ENCODE results near the gene LMNA.
A peak's percentile ranks its signal among the peaks of the same experiment; 100 is the strongest.

The LMNA gene

DNA sequence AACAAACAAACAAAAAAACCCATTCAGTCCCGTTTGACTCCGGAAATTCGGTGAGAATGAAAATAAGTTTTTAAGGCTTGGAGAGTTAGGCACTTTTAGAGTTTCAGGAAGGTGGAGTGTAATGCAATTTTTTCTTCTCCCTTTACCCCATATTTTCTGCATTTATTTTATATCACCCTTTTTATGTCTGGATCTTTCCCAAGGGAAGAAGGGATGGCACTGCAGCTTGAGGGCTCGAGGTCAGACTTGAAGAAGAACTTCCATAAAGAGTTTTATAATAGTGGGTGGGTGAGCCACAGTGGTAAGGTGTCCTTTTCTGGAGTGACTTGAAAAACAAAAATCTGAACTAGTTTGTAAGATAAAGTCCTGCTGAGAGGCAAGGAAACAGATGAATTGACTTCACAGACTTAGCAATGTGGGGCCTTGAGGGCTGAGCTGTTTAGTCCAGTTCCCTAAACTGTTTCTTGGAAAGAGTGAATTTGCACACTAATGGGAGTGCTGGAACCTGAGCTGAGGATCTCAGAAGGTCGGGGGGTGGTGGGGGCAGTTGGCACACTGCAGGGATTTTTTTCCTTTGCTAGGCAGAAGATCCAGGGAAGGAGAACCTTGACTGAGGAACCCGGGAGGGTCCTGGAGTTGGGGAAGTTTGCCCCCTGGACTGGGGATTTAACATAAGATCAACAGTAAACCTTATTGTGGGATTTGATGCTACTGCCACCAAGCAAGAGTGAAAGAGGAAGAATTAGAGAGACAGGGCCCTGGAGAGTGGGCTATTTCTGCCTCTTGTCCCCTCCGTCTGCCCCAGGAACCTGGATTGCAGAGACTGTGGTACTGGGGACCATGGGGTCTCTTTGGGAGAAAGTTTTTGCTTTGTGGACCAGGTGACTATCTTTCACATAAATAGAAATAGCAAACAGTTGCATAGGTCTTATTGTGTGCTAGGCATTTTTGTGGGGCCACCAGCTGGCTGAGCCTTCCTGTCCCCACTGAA lies 30.4 kb upstream of the LMNA start:
- H3K27me3 ChIP-seq (replicated peaks; ENCODE audit: control insufficient read depth, insufficient read depth, low read length), result no peaks in the 10 kb centered on the region
- H3K9ac ChIP-seq (ENCODE audit: low read length), result no peak overlapping the region
- no peaks in the 10 kb centered on the region for H3K9me3 ChIP-seq (ENCODE audit: control insufficient read depth, low read length)
- no peaks in the 10 kb centered on the region for H3K36me3 ChIP-seq (ENCODE audit: control insufficient read depth, insufficient read depth, low read length, severe bottlenecking)
- no peak overlapping the region for H3K4me3 ChIP-seq (ENCODE audit: low read length)
- H3K4me1 ChIP-seq (ENCODE audit: control insufficient read depth, insufficient read depth, low read length), result peaks cover 11% of the 10 kb centered on the region
- DNase-seq (ENCODE audit: low read depth), result no peak

DNA sequence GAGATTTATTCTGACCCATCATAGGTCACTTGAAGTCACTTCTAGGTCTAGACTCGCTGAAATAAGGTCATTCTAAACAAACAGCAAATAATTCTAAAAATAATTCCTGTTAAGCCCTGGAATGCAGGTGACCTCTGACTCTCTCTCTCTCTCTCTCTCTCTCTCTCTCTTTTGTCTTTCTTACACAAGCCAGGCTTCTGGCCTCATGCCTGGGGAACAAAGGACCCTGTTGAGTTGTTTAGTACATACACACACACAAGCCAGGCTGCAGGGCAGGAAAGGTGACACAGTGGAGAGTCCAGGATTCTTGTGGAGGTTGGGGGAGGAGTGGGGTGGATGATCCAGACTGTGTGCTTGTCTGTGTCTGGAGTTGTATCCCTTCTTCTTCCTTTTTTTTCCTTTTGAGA lies 28.3 kb upstream of the LMNA start:
- H3K27me3 ChIP-seq (replicated peaks; ENCODE audit: control insufficient read depth, insufficient read depth, low read length), result no peaks in the 10 kb centered on the region
- H3K9ac ChIP-seq (ENCODE audit: low read length), result no peak overlapping the region
- H3K4me3 ChIP-seq (ENCODE audit: low read length), result no peak overlapping the region
- DNase-seq (ENCODE audit: low read depth), result no peak
- H3K9me3 ChIP-seq (ENCODE audit: control insufficient read depth, low read length), result no peaks in the 10 kb centered on the region
- no peaks in the 10 kb centered on the region for H3K36me3 ChIP-seq (ENCODE audit: control insufficient read depth, insufficient read depth, low read length, severe bottlenecking)
- H3K4me1 ChIP-seq (ENCODE audit: control insufficient read depth, insufficient read depth, low read length), result peaks cover 11% of the 10 kb centered on the region

DNA sequence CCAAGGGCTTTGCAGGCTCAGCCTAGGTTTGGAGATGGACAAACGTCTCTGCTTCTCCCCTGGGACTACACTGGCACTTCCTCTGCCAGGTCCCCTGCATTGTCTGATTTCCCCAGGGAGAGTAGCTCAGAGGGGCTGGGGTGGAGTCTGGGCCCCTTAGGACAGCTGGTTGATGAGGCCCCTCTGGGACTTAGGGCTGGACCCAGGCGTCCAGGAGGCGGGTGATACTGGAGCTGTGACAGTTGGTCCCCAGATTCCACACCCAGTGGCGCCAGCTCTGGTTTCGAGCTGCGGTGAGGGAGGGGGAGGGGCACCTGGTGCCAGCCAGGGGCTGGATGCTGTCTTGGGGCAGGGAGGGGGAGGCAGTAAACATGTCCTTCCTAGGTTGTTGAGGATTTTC lies 24.8 kb upstream of the LMNA start:
- no peak overlapping the region for H3K9ac ChIP-seq (ENCODE audit: low read length)
- H3K27me3 ChIP-seq (replicated peaks; ENCODE audit: control insufficient read depth, insufficient read depth, low read length), result no peaks in the 10 kb centered on the region
- no peak overlapping the region for H3K4me3 ChIP-seq (ENCODE audit: low read length)
- peaks cover 7% of the 10 kb centered on the region for H3K4me1 ChIP-seq (ENCODE audit: control insufficient read depth, insufficient read depth, low read length)
- no peak for DNase-seq (ENCODE audit: low read depth)
- H3K9me3 ChIP-seq (ENCODE audit: control insufficient read depth, low read length), result no peaks in the 10 kb centered on the region
- H3K36me3 ChIP-seq (ENCODE audit: control insufficient read depth, insufficient read depth, low read length, severe bottlenecking), result no peaks in the 10 kb centered on the region

DNA sequence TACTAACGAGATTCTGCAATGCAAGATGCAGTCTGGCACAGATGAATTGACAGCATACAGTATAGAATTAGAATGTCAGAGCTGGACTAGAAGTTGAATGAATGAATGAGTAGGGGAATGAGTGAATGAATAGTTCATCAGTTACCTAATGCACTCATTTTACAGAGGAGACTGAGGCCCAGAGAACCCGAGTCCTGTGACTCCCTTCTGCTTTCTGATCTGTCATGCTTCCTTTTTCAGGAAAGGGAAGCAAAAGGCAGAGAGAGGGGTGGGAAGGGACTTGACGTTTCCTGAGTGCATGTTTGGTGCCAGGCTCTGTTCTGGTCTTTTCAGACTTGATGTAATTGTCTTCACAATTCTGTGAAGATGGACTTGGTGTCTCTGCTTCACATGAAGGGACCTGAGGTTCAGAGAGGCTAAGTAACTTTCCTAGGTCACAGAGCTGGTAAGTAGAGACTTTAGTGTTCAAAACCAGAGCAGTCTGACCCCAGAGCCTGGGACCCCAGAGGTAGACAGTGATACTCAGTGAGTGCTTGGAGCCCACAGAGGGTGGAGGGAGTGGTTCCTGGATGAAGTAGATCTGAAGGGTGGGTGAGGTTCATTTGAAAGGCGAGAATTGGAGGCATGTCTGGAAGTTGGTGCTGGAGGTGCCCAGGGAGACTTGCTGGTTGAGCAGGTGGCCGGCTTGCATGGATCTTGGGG lies 24.2 kb upstream of the LMNA start:
- Histone ChIP-seq H3K9me3 (ENCODE audit: control insufficient read depth, low read length) (no peaks in the 10 kb centered on the region), H3K9ac (ENCODE audit: low read length) (no peak overlapping the region), H3K27me3 (replicated peaks; ENCODE audit: control insufficient read depth, insufficient read depth, low read length) (no peaks in the 10 kb centered on the region), H3K36me3 (ENCODE audit: control insufficient read depth, insufficient read depth, low read length, severe bottlenecking) (no peaks in the 10 kb centered on the region), H3K4me3 (ENCODE audit: low read length) (no peak overlapping the region), H3K4me1 (ENCODE audit: control insufficient read depth, insufficient read depth, low read length) (peaks cover 7% of the 10 kb centered on the region)
- no peak for DNase-seq (ENCODE audit: low read depth)

DNA sequence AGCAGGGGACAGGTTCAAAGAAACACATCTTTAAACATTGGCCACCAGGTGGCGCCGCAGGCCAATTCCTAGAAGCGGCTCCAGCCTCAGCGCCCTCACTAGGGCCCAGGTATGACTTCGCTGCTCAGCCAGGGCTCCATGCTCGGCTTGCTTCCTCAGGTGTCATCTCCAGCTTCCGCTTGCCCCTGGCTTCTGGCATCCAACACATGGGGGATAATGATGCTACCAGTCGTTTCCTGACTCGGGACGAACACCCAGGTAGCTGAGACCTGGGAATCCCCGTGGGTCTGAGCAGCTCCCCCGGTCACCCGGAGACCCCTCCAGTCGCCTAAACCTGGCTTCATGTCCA lies 23.7 kb upstream of the LMNA start:
- peak; percentile 92 for DNase-seq (ENCODE audit: low read depth)
- H3K36me3 ChIP-seq (ENCODE audit: control insufficient read depth, insufficient read depth, low read length, severe bottlenecking), result no peaks in the 10 kb centered on the region
- H3K9me3 ChIP-seq (ENCODE audit: control insufficient read depth, low read length), result no peaks in the 10 kb centered on the region
- peaks cover 7% of the 10 kb centered on the region for H3K4me1 ChIP-seq (ENCODE audit: control insufficient read depth, insufficient read depth, low read length)
- no peak overlapping the region for H3K9ac ChIP-seq (ENCODE audit: low read length)
- H3K27me3 ChIP-seq (replicated peaks; ENCODE audit: control insufficient read depth, insufficient read depth, low read length), result no peaks in the 10 kb centered on the region
- no peak overlapping the region for H3K4me3 ChIP-seq (ENCODE audit: low read length)

DNA sequence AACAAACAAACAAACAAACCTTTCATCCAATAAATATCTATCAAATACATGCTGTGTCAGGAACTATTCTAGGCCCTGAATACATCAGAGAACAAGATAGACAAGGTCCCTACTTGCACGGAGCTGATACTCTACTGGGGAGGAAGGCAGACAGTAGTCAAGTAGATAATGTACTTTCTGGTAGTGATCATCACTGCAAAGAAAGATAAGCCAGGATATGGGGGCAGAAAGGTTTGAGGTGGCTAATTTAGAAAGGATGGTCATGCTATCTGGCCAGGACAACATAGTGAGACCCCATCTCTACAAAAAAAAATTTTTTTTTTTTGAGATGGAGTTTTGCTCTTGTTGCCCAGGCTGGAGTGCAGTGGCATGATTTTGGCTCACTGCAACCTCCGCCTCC lies 22.9 kb upstream of the LMNA start:
- Histone ChIP-seq H3K9me3 (ENCODE audit: control insufficient read depth, low read length) (no peaks in the 10 kb centered on the region), H3K9ac (ENCODE audit: low read length) (no peak overlapping the region), H3K4me3 (ENCODE audit: low read length) (no peak overlapping the region), H3K4me1 (ENCODE audit: control insufficient read depth, insufficient read depth, low read length) (peaks cover 7% of the 10 kb centered on the region), H3K36me3 (ENCODE audit: control insufficient read depth, insufficient read depth, low read length, severe bottlenecking) (no peaks in the 10 kb centered on the region), H3K27me3 (replicated peaks; ENCODE audit: control insufficient read depth, insufficient read depth, low read length) (no peaks in the 10 kb centered on the region)
- DNase-seq (ENCODE audit: low read depth), result no peak

DNA sequence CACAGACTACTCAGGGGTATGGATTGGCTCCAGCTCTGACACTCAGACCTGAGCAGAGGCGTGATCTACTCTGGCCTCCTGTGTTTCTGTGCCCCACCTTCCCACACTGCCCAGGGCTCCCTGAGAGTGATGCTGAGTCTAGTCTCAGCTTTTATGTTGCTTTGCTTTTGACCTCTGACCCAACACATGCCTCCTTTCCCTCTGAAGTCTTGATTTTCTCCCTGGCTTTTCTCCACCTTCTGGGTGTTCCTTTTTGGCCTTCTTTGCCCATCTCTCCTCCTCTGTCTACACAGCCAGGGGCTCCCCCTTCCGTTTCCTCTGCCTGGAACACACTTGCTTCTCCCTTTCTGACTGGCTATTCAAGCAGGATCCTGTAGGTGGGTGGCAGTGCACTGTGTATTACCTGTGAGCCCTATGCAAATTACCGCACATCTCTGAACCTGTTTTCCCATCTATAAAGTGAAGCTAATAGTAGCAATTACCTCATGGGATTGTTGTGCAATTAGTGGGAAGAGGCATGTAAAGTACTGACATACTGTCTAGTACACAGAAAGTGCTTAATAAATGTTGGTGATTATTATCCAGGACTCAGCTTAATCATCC lies 18.5 kb upstream of the LMNA start:
- peaks cover 23% of the 10 kb centered on the region for H3K4me1 ChIP-seq (ENCODE audit: control insufficient read depth, insufficient read depth, low read length)
- H3K9me3 ChIP-seq (ENCODE audit: control insufficient read depth, low read length), result no peaks in the 10 kb centered on the region
- H3K27me3 ChIP-seq (replicated peaks; ENCODE audit: control insufficient read depth, insufficient read depth, low read length), result no peaks in the 10 kb centered on the region
- H3K4me3 ChIP-seq (ENCODE audit: low read length), result no peak overlapping the region
- no peak for DNase-seq (ENCODE audit: low read depth)
- H3K9ac ChIP-seq (ENCODE audit: low read length), result peak overlapping the region; percentile 82
- H3K36me3 ChIP-seq (ENCODE audit: control insufficient read depth, insufficient read depth, low read length, severe bottlenecking), result no peaks in the 10 kb centered on the region

DNA sequence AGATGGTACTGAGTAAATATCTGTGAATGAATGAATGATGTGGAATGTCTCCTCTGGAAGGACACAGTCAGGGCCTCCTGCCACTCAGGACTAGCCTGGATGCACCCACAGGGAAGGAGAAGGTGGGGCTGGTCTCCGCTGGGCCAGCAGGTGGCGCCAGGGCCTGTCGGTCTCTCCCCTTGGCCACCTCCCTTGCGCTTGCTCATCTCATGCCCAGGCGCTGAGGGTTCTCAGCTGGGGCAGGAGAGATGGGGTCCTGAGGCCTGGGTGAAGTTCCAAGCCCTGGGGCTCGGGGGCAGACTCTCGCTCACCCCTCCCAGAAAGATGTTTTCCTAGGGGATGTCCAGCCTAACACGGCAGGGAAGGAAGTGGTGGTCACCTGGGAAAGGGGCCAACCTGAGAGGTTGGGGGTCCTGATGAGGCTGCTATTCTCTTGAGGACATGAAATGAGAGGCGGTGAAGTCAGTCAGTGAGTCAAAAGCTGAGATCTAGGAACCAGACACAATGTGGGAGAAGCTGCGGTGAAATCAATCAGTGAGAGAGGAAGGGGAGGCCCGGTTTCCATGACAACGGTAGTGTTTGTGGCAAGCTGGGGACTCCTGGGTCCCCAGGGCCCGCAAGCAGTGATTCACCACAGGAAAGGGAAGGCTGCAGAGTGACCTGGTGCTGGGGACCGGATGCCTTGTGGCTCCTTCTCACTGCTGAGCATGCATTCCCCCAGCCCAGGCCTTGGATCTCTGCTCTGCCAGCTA lies 17.7 kb upstream of the LMNA start:
- no peaks in the 10 kb centered on the region for H3K36me3 ChIP-seq (ENCODE audit: control insufficient read depth, insufficient read depth, low read length, severe bottlenecking)
- no peaks in the 10 kb centered on the region for H3K9me3 ChIP-seq (ENCODE audit: control insufficient read depth, low read length)
- peaks cover 24% of the 10 kb centered on the region for H3K4me1 ChIP-seq (ENCODE audit: control insufficient read depth, insufficient read depth, low read length)
- H3K27me3 ChIP-seq (replicated peaks; ENCODE audit: control insufficient read depth, insufficient read depth, low read length), result no peaks in the 10 kb centered on the region
- H3K9ac ChIP-seq (ENCODE audit: low read length), result peak overlapping the region; percentile 82
- peak; percentile 97 for DNase-seq (ENCODE audit: low read depth)
- H3K4me3 ChIP-seq (ENCODE audit: low read length), result peak overlapping the region; percentile 5

DNA sequence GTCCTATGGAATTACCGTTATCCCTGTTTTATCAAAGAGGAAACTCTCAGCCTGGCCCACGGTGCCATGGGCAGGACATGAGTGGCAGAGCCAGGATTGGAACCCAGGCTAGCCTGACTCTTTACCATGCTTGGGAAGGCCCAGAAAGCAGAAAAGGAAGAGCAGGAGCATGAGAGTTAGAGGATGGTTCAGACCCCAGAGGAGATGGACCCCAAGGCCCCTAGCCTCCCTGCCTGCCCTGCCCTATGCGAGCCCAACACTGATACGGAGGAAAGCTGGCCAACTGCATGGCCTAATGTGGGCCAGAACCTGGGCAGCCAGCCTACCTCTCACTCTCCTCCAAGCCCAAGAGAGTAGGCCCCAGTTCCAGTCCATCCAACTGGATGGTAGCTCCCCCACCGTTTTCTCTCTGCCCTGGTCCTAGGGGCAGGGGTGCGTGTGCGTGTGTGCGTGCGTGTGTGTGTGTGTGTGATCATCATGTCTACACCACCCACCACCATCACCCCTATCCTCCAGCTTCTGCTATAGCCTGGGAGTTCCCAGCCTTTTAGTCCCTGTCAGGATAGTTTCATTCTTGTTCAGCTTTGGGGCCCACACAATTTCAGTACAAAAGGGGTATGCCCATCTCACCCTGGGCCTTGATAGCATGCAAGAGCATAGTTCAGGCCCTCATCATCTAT lies 16.9 kb upstream of the LMNA start:
- H3K27me3 ChIP-seq (replicated peaks; ENCODE audit: control insufficient read depth, insufficient read depth, low read length), result no peaks in the 10 kb centered on the region
- no peaks in the 10 kb centered on the region for H3K36me3 ChIP-seq (ENCODE audit: control insufficient read depth, insufficient read depth, low read length, severe bottlenecking)
- H3K4me1 ChIP-seq (ENCODE audit: control insufficient read depth, insufficient read depth, low read length), result peaks cover 32% of the 10 kb centered on the region
- no peak overlapping the region for H3K4me3 ChIP-seq (ENCODE audit: low read length)
- no peak for DNase-seq (ENCODE audit: low read depth)
- H3K9ac ChIP-seq (ENCODE audit: low read length), result peak overlapping the region; percentile 82
- H3K9me3 ChIP-seq (ENCODE audit: control insufficient read depth, low read length), result no peaks in the 10 kb centered on the region

DNA sequence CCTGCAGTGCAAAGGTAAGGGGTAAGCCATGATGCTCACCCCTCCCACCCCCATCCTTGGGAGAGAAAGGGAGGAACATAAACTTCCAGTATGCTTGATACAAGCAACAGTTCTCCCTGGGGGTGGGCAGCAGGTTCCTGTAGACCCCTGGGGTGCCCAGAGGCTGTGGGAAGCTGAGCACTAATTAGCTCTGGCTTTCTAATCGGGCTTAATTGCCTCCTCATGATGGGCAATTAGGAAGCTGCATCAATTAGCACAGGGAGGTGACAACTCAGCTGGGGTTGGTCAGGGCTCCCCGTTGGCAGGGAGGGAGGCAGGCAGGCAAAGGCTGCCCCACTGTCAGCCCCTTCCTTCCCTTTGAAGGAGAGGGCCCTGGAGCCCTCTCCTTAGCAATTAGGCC lies 15.7 kb upstream of the LMNA start:
- no peaks in the 10 kb centered on the region for H3K36me3 ChIP-seq (ENCODE audit: control insufficient read depth, insufficient read depth, low read length, severe bottlenecking)
- no peak overlapping the region for H3K4me3 ChIP-seq (ENCODE audit: low read length)
- no peak overlapping the region for H3K9ac ChIP-seq (ENCODE audit: low read length)
- DNase-seq (ENCODE audit: low read depth), result no peak
- H3K9me3 ChIP-seq (ENCODE audit: control insufficient read depth, low read length), result no peaks in the 10 kb centered on the region
- no peaks in the 10 kb centered on the region for H3K27me3 ChIP-seq (replicated peaks; ENCODE audit: control insufficient read depth, insufficient read depth, low read length)
- peaks cover 43% of the 10 kb centered on the region for H3K4me1 ChIP-seq (ENCODE audit: control insufficient read depth, insufficient read depth, low read length)

Measured in adipocyte (in vitro differentiated cells).